ENCODE results near the gene ATP10B.

DNA sequence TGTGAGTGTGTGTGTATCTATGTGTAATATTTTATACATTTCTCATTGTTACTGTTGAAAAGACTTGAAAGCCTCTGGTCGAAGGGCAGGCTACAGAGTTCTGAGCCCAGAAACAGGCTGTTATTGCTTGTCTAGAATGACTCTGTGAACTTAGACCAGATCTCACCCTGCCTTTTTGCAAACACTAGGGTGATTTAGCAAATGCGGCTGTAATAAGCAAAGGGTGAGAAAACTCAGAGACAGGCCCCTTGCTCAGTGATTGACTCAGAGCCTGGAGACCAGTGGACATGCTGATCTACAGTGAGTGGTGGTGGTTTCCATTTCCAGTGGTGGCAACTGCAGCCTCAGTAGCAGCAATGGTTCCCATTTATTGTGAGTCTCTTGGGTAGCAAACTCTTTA is 183.7 kb downstream of the ATP10B start:
- TF ChIP-seq, protein P1, sequence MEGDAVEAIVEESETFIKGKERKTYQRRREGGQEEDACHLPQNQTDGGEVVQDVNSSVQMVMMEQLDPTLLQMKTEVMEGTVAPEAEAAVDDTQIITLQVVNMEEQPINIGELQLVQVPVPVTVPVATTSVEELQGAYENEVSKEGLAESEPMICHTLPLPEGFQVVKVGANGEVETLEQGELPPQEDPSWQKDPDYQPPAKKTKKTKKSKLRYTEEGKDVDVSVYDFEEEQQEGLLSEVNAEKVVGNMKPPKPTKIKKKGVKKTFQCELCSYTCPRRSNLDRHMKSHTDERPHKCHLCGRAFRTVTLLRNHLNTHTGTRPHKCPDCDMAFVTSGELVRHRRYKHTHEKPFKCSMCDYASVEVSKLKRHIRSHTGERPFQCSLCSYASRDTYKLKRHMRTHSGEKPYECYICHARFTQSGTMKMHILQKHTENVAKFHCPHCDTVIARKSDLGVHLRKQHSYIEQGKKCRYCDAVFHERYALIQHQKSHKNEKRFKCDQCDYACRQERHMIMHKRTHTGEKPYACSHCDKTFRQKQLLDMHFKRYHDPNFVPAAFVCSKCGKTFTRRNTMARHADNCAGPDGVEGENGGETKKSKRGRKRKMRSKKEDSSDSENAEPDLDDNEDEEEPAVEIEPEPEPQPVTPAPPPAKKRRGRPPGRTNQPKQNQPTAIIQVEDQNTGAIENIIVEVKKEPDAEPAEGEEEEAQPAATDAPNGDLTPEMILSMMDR (IDR thresholded peaks at IDR 0.05; ENCODE audit: low read length): no peak
- TF ChIP-seq EZH2 (IDR thresholded peaks at IDR 0.05; ENCODE audit: borderline replicate concordance, low read length): no peak
